ENCODE measurements around the gene GALNT18. TPM values are rescaled to one million over a fixed set of nuclear protein-coding genes. Genes with fewer than 3 reads are reported as not detected.

The GALNT18 gene
- 9.8 and 11.7 TPM in 2 replicates for total RNA-seq (ENCODE audit: low replicate concordance)
- long read RNA-seq, transcript GALNT18-201 (11 exons, 2,504 nt) = major isoform, 44 of 60 reads
- long read RNA-seq, partial matches to known transcripts = 3 of 60 reads
- long read RNA-seq, other reads (novel, unspliced or antisense) = 13 of 60 reads

- Mint-ChIP-seq H3K27ac (peak within 1 kb of the TSS; percentile 56), H3K36me3 (no peaks in the 10 kb centered on the region), H3K9me3 (no peaks in the 10 kb centered on the region), H3K4me3 (peak within 1 kb of the TSS; percentile 92), H3K4me1 (ENCODE audit: unreplicated experiment) (peaks cover 15% of the 10 kb centered on the region), H3K27me3 (peaks cover 57% of the 10 kb centered on the region)
- TF ChIP-seq CTCF (conservative IDR thresholded peaks at IDR 0.05) = peak; percentile 62
- peak; percentile 94 for DNase-seq (ENCODE audit: extremely low spot score, unreplicated experiment)
Measured at GRCh38 chr11:11621573-11622339, at the start of gene GALNT18. TSS of gene GALNT18 (minus strand) at chr11:11622005.

GRCh38 chr11:11670574-11670973, 48.8 kb upstream of the GALNT18 start:
- H3K27ac Mint-ChIP-seq = no peak overlapping the region
- peaks cover 13% of the 10 kb centered on the region for H3K4me1 Mint-ChIP-seq (ENCODE audit: unreplicated experiment)
- peaks cover 24% of the 10 kb centered on the region for H3K27me3 Mint-ChIP-seq
- no peak for DNase-seq (ENCODE audit: extremely low spot score, unreplicated experiment)
- no peak for TF ChIP-seq CTCF (conservative IDR thresholded peaks at IDR 0.05)
- no peak overlapping the region for H3K4me3 Mint-ChIP-seq
- H3K9me3 Mint-ChIP-seq = no peaks in the 10 kb centered on the region
- H3K36me3 Mint-ChIP-seq = no peaks in the 10 kb centered on the region

- Mint-ChIP-seq H3K4me3 (no peak overlapping the region), H3K36me3 (no peaks in the 10 kb centered on the region), H3K27ac (no peak overlapping the region), H3K9me3 (no peaks in the 10 kb centered on the region), H3K4me1 (ENCODE audit: unreplicated experiment) (peaks cover 13% of the 10 kb centered on the region), H3K27me3 (peaks cover 29% of the 10 kb centered on the region)
- no peak for TF ChIP-seq CTCF (conservative IDR thresholded peaks at IDR 0.05)
- no peak for DNase-seq (ENCODE audit: extremely low spot score, unreplicated experiment)
Measured at GRCh38 chr11:11669233-11669846, 47.5 kb upstream of the GALNT18 start.

- peaks cover 34% of the 10 kb centered on the region for H3K27me3 Mint-ChIP-seq
- DNase-seq (ENCODE audit: extremely low spot score, unreplicated experiment) = no peak
Measured at GRCh38 chr11:11668781-11669180, 47.0 kb upstream of the GALNT18 start.

GRCh38 chr11:11668274-11668673, 46.5 kb upstream of the GALNT18 start:
- Mint-ChIP-seq H3K27ac (no peak overlapping the region), H3K27me3 (peaks cover 37% of the 10 kb centered on the region), H3K9me3 (no peaks in the 10 kb centered on the region), H3K36me3 (no peaks in the 10 kb centered on the region), H3K4me3 (no peak overlapping the region), H3K4me1 (ENCODE audit: unreplicated experiment) (peaks cover 13% of the 10 kb centered on the region)
- no peak for DNase-seq (ENCODE audit: extremely low spot score, unreplicated experiment)
- TF ChIP-seq CTCF (conservative IDR thresholded peaks at IDR 0.05) = no peak

More at GRCh38 chr11:11668781-11669180, 47.0 kb upstream of the GALNT18 start:
- no peak for TF ChIP-seq CTCF (conservative IDR thresholded peaks at IDR 0.05)
- Mint-ChIP-seq H3K9me3 (no peaks in the 10 kb centered on the region), H3K4me3 (no peak overlapping the region), H3K4me1 (ENCODE audit: unreplicated experiment) (peaks cover 13% of the 10 kb centered on the region), H3K27ac (no peak overlapping the region), H3K36me3 (no peaks in the 10 kb centered on the region)

All from type B pancreatic cell (in vitro differentiated cells).